NCI-H524 (cell line): Measurements from ENCODE around the gene BLOC1S3.
A peak's percentile ranks its signal among the peaks of the same experiment; 100 is the strongest.

ENCODE experiments used
- DNase-seq, 2 experiments: peaks; one replicate each; lab custom pipeline; 2025; lab: John Stamatoyannopoulos, UW

BLOC1S3 gene

DNA sequence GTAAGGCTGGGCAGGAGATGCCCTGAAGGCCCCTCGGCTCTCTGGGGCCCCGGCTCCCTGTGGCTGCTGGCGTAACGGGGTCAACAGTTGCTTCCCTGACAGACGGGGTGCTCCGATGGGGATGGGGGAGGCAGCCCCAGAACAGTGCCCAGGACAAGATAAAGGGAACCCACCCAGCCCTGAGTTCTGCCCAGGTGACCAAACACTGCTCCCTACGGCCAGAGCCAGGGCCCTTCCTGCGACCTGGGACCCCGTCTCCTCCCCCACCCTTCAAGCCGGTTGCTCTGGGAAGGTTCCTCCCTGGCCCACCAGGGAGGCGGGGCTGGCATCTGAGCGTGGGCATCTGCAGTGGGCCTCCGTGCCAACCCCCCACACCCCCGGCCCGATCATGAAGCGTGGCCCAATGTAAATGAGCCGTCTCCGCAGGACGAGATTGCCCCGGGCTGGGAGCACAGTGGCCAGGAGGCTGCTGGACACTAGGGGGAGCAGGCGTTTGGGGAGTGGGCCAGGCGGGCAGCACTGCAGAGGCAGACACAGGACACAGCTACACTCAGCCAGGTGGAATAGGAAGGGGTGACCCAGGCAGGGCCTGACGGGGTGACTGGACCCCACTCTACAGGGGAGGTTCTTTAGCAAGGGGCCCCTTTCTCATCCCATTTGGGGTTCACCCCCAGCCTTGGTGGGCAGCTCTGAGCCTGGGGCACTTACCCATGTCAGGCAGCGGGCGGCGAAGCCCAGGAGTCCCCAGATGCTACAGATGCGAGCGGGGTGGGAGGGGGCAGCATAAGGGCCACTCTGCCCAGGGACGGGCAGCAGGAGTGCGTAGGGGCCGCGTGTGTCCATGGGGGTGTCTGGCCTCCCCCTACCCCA is 16.6 kb upstream of the BLOC1S3 start:
- DNase-seq: no peak

GRCh38 chr19:45162608-45163143 is 15.9 kb upstream of the BLOC1S3 start:
- DNase-seq: no peak

GRCh38 chr19:45163156-45163555 is 15.4 kb upstream of the BLOC1S3 start:
- DNase-seq: no peak

GRCh38 chr19:45163751-45164460 is 14.7 kb upstream of the BLOC1S3 start:
- no peak for DNase-seq

DNA sequence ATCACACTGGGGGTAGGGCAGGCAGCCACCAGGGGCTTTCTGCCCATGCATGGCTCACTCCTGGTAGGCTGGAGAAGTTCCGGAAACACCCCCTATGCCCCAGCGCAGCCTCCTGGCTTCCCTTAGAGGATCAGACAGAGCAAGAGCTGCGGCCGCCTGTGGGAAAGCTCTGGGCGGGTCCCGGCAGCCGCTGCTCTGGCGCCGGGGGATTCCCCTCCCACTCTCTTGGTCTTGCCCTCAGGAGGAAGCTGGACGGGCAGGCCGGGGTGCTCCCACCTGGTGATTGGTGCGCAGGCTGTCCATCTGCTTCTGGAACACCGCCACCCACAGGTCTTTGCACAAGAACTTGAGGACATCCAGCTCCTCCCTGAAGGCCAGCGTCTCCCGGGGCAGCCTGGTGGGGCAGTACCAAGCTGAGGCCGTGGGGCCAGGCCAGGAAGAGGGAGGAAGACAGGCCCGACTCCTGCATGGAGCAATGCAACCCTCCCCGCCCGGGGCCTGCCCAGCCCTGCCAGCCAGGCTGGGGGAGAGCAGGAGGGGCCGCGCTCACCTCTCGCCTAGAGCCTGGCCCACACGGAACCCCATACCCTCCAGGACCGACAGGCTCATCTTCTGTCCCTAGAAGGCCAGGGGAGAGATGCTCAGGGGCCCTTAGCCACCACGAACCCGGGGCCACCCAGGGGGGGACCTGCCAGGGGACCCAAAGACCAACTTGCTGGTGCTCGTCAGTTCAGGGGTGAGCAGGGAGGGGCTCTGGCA is 13.8 kb upstream of the BLOC1S3 start:
- DNase-seq: peak in 1 of 2 experiments; percentile 37

DNA sequence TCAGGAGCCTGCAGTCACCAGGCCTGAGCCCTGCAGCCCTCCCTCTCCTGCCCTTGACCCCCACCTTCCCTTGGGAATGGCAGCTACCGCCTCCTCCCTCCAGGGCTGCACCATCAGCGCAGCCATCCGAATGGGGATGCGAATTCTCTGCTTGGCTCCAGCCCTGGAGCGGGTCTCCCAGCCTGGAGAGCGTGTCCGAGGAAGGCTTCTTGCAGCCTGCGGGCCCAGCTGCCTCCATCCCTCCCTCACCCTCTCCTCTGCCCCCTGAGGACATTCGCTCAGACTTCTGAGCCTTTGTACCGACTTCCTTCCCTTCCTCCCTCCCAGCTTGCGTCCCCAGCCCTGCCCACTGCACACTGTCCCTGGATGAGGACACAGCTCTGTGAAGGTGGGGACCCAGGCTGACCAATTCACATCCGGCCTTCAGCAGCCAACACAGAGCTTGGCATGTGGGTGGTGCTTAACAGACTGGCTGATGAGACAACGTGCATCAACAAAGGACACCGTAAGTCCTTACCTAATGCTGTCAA is 11.8 kb upstream of the BLOC1S3 start:
- no peak for DNase-seq

DNA sequence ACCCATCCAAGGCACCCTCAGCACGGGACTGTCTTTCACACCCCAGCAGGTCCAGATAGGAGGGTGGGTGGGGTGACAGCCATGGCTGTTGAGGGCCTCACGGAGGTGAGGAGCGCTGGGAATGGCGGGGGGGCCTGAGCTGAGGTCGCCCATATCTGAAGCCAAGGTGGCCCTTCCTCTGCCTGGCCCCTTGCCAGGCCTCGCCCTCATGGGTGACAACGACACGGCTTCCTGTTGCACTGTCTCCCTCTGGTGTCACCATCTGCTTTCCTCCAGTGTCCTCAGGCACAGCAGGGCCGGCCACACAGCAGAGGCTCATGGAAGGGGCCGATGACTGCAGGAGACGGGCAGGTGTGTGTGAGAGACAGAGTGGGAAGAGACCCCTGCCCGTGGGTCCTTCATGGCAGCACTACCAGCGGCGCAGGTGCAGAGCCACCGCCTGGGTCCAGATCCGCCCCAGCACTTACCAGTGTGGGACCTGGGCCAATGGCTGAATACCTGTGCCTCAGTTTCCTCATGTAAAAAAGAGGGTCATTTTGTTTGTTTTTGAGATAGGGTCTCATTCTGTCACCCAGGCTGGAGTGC is 9.7 kb upstream of the BLOC1S3 start:
- DNase-seq: peak in 1 of 2 experiments; percentile 13

DNA sequence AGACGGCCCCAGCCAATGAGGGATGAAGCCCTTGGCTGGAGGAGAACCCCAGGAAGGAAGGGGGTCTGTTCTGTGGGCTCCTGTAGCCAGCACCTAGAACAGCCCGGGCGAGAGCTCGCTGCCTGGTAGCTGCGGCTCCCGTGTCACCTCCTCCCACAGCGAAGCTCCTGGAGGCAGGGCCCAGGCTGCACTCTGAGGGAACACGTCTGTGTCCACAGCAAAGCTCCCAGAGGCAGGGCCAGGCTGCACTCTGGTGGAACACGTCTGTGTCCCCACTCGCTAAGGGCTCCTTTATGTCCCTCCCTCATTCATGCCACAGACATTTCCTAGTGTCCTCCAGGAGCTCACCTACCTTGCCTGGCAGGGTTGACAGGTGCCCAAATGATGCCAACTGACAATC is 9.0 kb upstream of the BLOC1S3 start:
- no peak for DNase-seq

DNA sequence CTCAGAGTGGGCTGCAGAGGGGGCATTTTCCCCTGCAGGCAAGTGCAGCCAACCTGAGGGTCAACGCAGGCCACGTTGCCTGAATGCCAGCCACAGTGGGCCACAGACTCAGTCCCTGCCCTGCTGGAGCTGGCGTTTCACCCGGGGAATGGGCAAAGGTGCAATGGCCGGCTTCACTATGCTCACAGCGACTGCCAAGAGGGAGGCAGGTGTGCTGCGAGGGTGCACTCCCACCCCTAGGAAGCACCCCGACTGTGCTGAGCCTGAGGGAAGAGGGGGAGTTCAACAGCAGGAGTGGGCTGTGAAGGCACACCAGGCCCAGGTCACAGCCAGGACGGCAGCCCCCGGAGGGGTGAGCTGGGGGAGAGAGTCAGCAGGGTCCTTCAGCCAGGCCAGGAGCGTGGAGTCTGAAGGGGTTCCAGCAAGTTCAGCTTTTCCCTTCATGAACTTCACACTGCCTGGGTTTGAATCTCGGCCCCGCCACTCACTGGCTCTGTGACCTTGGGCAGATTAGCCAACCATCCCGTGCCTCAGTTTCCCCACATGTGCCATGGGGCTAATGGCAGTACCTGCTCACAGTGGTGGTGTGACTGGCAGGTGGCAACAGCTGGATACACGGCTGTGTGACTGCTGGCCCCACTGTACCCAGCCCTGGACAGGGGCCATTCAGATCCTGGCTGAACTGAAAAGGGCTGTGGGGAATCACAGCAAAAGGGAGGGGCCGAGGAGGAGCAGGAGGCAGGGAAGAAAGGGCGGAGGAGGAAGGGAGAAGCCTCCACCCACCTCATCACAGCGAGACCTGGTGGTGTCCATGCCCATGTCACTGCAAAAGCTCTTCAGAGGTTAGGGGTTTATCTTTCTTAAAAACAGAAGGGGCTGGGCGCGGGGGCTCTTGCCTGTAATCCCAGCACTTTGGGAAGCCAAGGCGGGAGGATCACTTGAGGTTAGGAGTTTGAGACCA is 8.2 kb upstream of the BLOC1S3 start:
- no peak for DNase-seq

- no peak for DNase-seq
Measured at GRCh38 chr19:45171211-45171623, 7.4 kb upstream of the BLOC1S3 start.

DNA sequence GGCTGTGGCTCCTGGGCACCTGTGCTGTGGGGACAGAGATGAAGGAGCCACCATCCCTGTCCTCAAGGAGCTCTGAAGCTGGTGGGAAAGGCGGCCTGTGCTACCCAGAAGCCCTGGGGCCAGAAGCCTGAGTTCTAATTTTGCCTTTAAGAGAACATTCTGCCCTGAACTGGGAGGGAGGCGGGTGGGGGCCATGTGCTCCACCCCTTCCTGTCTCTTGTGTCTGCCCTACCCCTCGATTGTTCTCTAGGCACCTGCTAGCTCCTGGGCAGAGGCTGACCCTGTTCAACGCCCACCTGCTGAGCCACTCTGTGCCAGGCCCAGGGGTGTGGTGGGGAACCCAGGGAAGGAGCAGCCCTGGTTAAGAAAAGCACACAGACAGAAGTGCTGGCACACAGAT is 6.4 kb upstream of the BLOC1S3 start:
- DNase-seq: no peak

DNA sequence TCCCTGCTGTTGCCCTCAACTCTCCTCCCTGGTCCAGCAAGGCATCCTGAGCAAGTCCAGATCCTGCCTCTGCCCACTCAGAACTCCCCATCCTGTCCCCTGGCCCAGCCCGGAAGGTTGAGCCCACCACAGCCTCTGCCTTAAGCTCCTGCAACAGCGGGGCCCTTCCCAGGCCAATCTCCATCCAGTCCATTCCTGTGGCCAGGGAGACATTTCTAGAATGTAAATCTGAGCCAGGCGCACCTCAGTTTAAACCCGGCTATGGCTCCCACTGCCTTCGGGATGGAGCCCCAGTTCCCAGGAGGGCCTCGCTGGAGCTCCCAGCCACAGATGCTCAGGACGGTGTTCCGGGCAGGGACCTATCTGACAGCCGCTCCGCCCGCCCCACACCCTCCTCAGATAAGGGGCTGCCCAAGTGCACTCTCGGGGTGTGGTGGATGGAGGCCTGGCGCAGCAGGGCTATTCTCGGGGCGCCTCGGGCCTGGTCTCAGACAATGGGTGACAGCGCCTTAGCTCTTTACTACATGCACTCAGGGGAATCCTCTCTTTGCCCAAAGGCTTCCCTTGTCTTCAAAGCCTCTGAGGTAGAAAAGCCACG is 5.9 kb upstream of the BLOC1S3 start:
- no peak for DNase-seq

- DNase-seq: no peak
Measured at GRCh38 chr19:45173816-45174215, 4.8 kb upstream of the BLOC1S3 start.

GRCh38 chr19:45175515-45176345 is 2.9 kb upstream of the BLOC1S3 start:
- no peak for DNase-seq

DNA sequence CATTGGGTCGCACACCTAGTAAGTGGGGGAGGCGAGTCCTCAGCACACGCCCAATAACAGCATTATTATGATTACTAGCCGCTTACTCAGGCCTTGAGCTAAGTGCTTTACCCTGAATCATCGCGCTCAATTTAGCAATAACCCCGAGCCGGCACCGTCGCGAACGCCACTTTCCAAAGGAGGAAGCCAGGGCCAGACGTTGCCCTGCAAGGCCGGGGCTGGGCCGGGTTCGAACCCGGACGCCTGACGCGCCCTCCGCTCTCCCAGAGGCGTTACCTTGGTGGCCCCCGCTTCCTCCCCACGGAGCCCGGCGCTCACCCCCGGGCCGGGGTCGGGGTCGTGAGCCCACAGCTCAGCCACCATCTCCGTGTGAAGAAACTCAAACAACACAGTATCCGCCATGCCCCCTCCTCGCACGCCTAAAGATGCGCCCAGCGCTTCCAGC is 745 bp upstream of the BLOC1S3 start, which contains the start of gene TRAPPC6A:
TRAPPC6A (minus strand) TSS at position 421 of the 445 bp plus-strand sequence; CDS start at position 402, 19 bp downstream.
- peak in 1 of 2 experiments; percentile 42 for DNase-seq

DNA sequence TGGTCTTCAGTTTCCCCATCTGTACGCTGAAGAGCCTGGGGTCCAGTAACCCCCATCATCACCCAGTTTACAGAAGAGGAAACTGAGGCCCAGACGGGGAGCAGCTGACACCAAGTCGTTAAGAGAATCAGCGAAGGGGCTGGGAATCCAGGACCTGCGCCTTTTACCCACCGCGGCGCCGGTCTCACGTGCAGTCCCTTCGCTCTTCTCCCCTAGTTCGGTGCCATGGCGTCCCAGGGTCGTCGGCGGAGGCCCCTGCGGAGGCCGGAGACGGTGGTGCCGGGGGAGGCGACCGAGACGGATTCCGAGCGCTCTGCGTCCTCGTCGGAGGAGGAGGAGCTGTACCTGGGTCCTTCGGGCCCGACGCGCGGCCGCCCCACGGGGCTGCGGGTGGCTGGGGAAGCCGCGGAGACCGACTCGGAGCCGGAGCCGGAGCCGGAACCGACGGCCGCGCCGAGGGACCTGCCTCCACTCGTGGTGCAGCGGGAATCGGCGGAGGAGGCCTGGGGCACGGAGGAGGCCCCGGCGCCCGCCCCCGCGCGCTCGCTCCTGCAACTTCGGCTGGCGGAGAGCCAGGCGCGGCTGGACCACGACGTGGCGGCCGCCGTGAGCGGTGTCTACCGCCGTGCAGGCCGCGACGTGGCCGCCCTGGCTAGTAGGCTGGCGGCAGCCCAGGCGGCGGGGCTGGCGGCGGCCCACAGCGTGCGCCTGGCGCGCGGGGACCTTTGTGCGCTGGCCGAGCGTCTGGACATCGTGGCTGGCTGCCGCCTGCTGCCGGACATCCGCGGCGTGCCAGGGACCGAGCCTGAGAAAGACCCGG is 698 bp downstream of the BLOC1S3 start:
- DNase-seq: no peak

DNA sequence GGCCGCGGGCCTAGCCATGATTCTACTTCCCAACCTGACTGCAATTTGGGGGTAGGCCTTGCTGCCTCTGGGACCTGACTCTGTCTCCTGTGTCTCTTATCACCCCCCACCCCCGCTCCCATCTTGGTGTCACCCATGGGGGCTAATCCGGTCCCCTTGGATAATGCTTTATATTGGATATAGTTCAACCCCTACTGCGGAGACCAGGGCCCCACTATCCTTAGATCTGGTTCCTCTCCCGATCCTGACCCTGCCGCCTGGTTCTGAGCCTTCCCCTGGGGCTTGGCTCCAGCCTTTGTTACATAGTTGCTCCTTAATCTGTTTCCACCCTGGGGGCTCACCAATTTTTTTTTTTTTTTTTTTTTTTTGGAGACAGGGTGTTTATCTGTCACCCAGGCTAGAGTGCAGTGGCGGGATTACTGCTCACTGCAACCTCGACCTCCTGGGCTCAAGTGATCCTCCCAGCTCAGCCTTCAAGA is 1.3 kb downstream of the BLOC1S3 start:
- DNase-seq: no peak

- no peak for DNase-seq
Measured at GRCh38 chr19:45180936-45181335, 2.4 kb downstream of the BLOC1S3 start.
